Activated CD4-positive, alpha-beta T cell treated with anti-CD3 and anti-CD28 coated beads, Interleukin-2, amount 10 ng/mL, durations not matched to agents 7 days and 5 days (primary cell): ENCODE results near the gene CCDC15. TPM values are rescaled to one million over a fixed set of nuclear protein-coding genes. Genes with fewer than 3 reads are reported as not detected.

Experiments used
- CTCF ChIA-PET: fragments of 350-600 bp; sonication (Branson Sonifier 250); formaldehyde crosslinking; loops from one replicate; lab custom pipeline; 2021; ENCODE audit warnings: antibody characterized with exemption; lab: Charles Lee
- POLR2A ChIA-PET: fragments of 350-600 bp; sonication (Branson Sonifier 250); formaldehyde crosslinking; loops from one replicate; lab custom pipeline; 2021; ENCODE audit warnings: antibody characterized with exemption; lab: Charles Lee
- DNase-seq: peaks from one replicate; pipeline ENCODE4 v3.0.0-alpha.2; 2020
- H3K27ac Mint-ChIP-seq: one replicate; pipeline ENCODE4 v1.8.0; 2021; ENCODE audit warnings: mild to moderate bottlenecking, moderate library complexity, mixed read lengths
- H3K27me3 Mint-ChIP-seq: one replicate; pipeline ENCODE4 v1.8.0; 2021; ENCODE audit warnings: mixed read lengths
- H3K36me3 Mint-ChIP-seq: one replicate; pipeline ENCODE4 v1.8.0; 2021; ENCODE audit warnings: low read depth, mixed read lengths
- H3K4me1 Mint-ChIP-seq: one replicate; pipeline ENCODE4 v1.8.0; 2021; ENCODE audit warnings: mixed read lengths
- H3K4me3 Mint-ChIP-seq: one replicate; pipeline ENCODE4 v1.8.0; 2021; ENCODE audit warnings: mild to moderate bottlenecking, moderate library complexity, mixed read lengths
- H3K9me3 Mint-ChIP-seq: one replicate; pipeline ENCODE4 v1.8.0; 2021; ENCODE audit warnings: mixed read lengths
- total RNA-seq, 2 experiments: library from RNA; stranded (reverse); gene quantifications; one replicate each; pipeline ENCODE4 v1.2.3, GENCODE V29; 2021

CCDC15 gene
- total RNA-seq, 2 experiments from 2014 or later: 7.3 to 9.0 TPM

GRCh38 chr11:124928942-124929665 lies 24.9 kb upstream of the CCDC15 start:
- H3K27me3 Mint-ChIP-seq: no peaks in the 10 kb centered on the region
- POLR2A ChIA-PET: no interaction called here
- CTCF ChIA-PET: interaction anchor here (0.5 kb wide), 1 partner anchor 194 kb away, joined by 3 read pairs; no protein-coding TSS in a partner anchor

GRCh38 chr11:124930799-124931198 lies 23.2 kb upstream of the CCDC15 start:
- Mint-ChIP-seq H3K4me3 (peak overlapping the region; percentile 9), H3K9me3 (no peaks in the 10 kb centered on the region)
- POLR2A ChIA-PET: no interaction called here

More at GRCh38 chr11:124928942-124929665, 24.9 kb upstream of the CCDC15 start:
- Mint-ChIP-seq H3K36me3 (peaks cover 3% of the 10 kb centered on the region), H3K4me1 (peaks cover 13% of the 10 kb centered on the region), H3K27ac (no peak overlapping the region), H3K9me3 (no peaks in the 10 kb centered on the region), H3K4me3 (no peak overlapping the region)
- DNase-seq: no peak

DNA sequence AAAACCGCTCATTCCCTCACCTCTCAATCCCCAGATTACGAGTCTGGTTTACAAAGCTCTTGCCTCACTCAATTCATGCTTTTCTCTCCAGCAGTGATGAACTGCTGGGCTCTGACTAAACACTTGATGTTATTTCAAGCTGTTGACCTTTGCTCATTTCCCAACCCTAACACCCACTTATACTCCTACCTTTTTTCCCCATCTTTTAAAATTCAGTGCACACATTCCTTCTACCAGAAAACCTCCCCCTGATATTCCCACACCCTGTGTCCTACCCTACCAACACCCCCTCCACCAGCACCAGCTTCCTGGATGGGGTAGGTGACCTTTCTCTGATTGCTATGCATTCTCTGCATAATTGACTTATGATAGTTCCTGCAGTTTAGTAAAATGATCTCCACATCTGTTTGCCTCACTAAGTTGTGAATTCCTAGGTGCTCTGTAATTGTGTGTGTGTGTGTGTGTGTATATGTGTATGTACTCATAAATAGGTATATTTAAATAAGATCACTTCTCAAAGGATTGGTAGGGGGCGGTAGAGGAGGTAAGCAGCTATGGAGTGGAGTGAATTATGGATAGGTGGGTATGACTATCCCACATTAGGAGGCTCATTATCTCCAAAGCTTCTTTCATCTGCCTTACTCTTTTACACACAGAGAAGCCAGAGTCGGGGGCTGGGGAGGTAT lies 19.0 kb upstream of the CCDC15 start:
- DNase-seq: no peak
- H3K36me3 Mint-ChIP-seq: peaks cover 3% of the 10 kb centered on the region
- H3K4me3 Mint-ChIP-seq: no peak overlapping the region
- ChIA-PET POLR2A (no interaction called here), CTCF (interaction anchor here (1.2 to 2.4 kb wide), 3 partner anchors 9 to 59 kb away, joined by 3 to 6 read pairs (median 4); partner anchors contain the start of gene CCDC15)
- peaks cover 12% of the 10 kb centered on the region for H3K4me1 Mint-ChIP-seq
- no peak overlapping the region for H3K27ac Mint-ChIP-seq
- H3K27me3 Mint-ChIP-seq: peaks cover 12% of the 10 kb centered on the region
- H3K9me3 Mint-ChIP-seq: no peaks in the 10 kb centered on the region

More at GRCh38 chr11:124930799-124931198, 23.2 kb upstream of the CCDC15 start:
- DNase-seq: no peak
- CTCF ChIA-PET: no interaction called here
- no peaks in the 10 kb centered on the region for H3K27me3 Mint-ChIP-seq
- peaks cover 3% of the 10 kb centered on the region for H3K36me3 Mint-ChIP-seq
- peak overlapping the region; percentile 81 for H3K27ac Mint-ChIP-seq
- H3K4me1 Mint-ChIP-seq: peaks cover 12% of the 10 kb centered on the region

DNA sequence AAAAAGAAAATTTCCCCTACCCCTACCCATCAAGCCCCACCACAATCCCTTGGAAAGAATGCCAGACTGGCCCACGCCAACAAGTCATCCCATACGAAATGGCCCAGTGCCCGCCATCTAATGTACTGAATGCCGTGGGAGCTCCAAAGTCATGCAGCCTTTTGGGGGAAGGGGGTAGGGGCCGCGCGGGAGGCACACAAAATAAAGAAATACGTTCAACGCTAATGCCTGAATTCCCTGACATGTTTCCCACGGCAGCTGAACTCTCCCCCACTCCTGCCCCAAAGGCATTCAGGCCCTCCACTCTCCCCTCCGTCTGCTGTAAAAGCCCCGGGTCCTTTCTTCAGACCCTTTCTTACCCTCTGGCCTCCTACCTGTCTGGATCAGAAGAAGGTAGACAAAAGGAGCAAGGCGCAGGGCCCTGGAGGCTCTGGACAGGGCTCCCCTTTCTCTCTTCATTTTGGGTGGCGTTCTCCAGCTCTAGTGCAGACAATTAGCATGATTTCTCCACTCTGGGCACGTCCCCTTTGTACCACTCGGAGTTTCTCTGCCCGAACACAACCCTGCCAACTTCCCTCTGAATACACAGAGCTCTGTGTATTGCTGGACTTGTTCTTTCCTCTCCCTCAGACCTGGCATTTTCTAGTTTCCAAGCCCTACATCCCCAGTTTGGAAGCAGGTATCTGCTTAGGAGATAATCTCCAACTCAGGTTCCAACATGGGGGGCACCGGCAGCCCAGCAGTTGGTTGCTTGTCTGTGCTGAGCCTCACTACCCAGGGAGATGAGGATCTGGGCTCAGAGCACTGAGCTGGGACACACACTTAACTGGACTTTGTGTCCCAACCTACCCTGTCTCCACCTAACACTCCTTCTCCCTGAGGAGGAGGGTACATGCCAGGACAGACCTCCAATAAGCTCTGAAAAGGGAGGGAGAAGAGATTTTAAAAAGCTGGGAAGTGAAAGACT lies 18.2 kb upstream of the CCDC15 start, which contains the start of gene HEPACAM:
Gene HEPACAM (minus strand): TSS at position 500 of the 967 bp plus-strand sequence. CDS start 41 bp downstream, at position 459.
- no peak for DNase-seq
- peaks cover 12% of the 10 kb centered on the region for H3K27me3 Mint-ChIP-seq
- no peaks in the 10 kb centered on the region for H3K9me3 Mint-ChIP-seq
- CTCF ChIA-PET: interaction anchor here (1.8 to 2.4 kb wide), 2 partner anchors 8 to 18 kb away, joined by 4 to 6 read pairs; partner anchors contain the start of gene CCDC15
- H3K36me3 Mint-ChIP-seq: no peaks in the 10 kb centered on the region
- no peak within 1 kb of the TSS for H3K27ac Mint-ChIP-seq
- POLR2A ChIA-PET: interaction anchor here (0.6 kb wide), 1 partner anchor 858 kb away, joined by 6 read pairs; no protein-coding TSS in a partner anchor
- H3K4me3 Mint-ChIP-seq: no peak within 1 kb of the TSS
- peaks cover 5% of the 10 kb centered on the region for H3K4me1 Mint-ChIP-seq

DNA sequence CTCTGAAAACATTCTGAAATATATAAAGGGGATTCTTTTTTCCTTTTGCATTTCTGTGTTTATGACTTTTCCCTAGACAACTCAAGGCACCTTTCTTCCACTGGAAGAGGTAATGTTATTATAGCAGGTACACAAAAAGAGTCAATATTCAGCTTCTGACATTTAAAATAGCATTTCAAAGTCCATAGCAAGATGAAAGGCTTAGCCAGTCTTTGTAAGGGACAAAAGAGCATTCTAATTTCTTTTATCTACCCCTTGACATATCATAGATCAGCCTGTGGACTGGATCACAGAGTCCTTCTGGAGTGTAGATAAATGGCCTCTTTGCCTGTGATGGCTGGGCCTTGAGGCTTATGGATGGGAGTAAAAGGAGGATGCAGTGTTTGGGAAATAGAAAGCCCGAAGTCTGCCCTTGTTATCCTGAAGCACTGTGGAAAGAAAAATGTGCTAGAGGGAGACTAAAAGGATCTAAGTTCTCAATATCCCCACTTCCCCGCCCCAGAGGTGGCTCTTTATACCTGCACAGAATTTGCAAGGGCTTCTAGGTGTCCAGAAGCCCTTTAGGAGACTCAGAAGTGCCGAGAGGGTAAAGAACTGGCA lies 16.6 kb upstream of the CCDC15 start:
- no peaks in the 10 kb centered on the region for H3K9me3 Mint-ChIP-seq
- no peaks in the 10 kb centered on the region for H3K4me1 Mint-ChIP-seq
- H3K27me3 Mint-ChIP-seq: peaks cover 12% of the 10 kb centered on the region
- no peak overlapping the region for H3K4me3 Mint-ChIP-seq
- no peak overlapping the region for H3K27ac Mint-ChIP-seq
- ChIA-PET CTCF (interaction anchor here (1.0 kb wide), 1 partner anchor 83 kb away, joined by 3 read pairs; no protein-coding TSS in a partner anchor), POLR2A (no interaction called here)
- H3K36me3 Mint-ChIP-seq: no peaks in the 10 kb centered on the region
- DNase-seq: no peak

DNA sequence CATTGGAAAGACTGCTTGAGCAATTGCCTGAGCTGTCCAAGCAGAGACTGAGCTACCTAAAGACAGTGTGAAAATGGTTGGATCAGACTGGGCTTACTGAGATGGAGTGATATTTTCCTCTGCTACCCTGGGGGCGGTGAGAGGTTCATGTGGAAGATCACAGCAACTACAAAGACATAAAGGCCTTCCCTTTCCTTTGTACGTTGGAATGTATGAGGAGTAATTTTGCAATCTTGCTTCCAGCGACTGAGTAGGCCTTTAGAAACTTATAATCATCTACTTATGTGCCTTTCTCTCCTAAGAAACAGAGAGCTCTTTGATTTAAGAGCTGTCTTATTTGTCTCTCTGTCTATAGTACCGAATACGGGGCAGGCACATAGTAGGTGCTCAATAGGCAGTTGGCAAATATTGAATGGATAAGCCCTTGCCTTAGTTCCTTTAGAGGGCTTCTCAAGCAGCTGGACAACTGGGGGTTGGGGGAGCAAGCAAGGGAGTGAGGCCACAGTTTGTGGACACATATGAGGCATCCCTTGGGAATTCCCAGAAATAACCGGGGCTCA lies 15.7 kb upstream of the CCDC15 start:
- no peak for DNase-seq
- no peak overlapping the region for H3K27ac Mint-ChIP-seq
- no peaks in the 10 kb centered on the region for H3K9me3 Mint-ChIP-seq
- ChIA-PET CTCF (interaction anchor here (1.0 to 1.5 kb wide), 2 partner anchors 15 to 84 kb away, joined by 3 read pairs; partner anchors contain the start of gene CCDC15), POLR2A (interaction anchor here (0.7 kb wide), 1 partner anchor 10 kb away, joined by 3 read pairs; no protein-coding TSS in a partner anchor)
- no peaks in the 10 kb centered on the region for H3K36me3 Mint-ChIP-seq
- H3K4me1 Mint-ChIP-seq: peaks cover 5% of the 10 kb centered on the region
- H3K4me3 Mint-ChIP-seq: no peak overlapping the region
- peaks cover 13% of the 10 kb centered on the region for H3K27me3 Mint-ChIP-seq

GRCh38 chr11:124938970-124939369 lies 15.0 kb upstream of the CCDC15 start:
- DNase-seq: no peak
- no peak overlapping the region for H3K27ac Mint-ChIP-seq
- no peaks in the 10 kb centered on the region for H3K9me3 Mint-ChIP-seq
- ChIA-PET POLR2A (no interaction called here), CTCF (interaction anchor here (1.5 kb wide), 1 partner anchor 15 kb away, joined by 3 read pairs; the partner anchor contains the start of gene CCDC15)
- peaks cover 13% of the 10 kb centered on the region for H3K27me3 Mint-ChIP-seq
- no peak overlapping the region for H3K4me3 Mint-ChIP-seq
- H3K4me1 Mint-ChIP-seq: peaks cover 11% of the 10 kb centered on the region
- H3K36me3 Mint-ChIP-seq: no peaks in the 10 kb centered on the region

DNA sequence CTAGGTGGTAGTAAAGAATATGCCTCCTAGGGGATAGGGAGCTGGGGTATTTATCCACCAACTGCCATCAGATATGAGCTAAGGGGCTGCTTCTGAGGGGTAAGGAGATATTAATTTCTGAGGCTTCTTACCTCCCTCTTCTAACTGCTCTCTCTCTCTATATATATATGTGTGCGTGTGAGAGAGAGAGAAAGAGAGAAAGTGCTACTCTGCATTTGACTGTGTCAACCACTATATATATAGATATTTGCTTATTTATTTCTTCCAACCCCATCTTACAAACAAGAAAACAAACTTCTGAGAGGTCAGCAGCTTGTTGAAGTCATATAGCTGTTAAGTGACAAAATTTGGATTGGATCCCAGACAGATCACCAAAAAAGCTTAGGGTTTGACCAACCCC lies 12.3 kb upstream of the CCDC15 start:
- CTCF ChIA-PET: interaction anchor here (0.5 to 1.7 kb wide), 4 partner anchors 8 to 99 kb away, joined by 3 to 5 read pairs (median 4); partner anchors contain the start of gene CCDC15

DNA sequence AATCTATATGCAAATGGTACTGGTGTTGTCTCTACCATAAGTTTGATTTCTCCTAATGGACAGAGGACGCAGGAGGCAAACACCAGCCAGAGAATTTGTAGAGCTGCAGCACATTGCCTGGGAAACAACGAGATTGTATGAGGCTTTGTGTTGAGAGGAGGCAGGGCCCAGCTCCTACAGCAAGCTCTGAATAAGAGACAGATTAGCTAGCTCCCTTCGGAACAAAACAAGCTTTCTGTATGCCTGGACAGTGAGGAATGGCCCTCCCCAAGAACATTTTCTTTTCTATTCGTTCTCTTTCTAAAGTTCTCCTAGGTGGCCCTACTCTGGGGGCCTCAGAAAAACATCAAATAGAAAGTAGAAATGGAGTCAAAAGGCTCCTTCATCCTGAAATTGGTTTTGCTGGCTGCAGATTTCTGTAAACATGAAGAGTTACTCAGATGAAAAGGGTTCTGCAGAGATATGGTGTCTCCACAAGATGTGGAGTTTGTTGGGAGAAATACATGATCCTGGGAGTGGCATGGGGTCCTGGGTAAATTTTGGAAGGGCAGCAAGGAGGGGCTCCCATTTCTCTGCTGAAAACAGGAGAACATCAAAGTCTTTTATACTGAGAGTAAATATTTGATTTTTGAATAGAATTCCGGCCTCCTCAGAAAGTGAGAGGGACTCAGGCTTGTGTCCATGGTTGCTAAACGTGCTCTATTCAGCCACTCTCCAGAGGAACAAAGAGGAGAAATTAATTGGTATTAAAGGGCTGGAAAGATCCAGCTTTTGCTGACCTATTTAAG lies 11.3 kb upstream of the CCDC15 start:
- Mint-ChIP-seq H3K4me1 (peaks cover 12% of the 10 kb centered on the region), H3K9me3 (peaks cover under 1% of the 10 kb centered on the region), H3K36me3 (peaks cover 4% of the 10 kb centered on the region), H3K27ac (peak overlapping the region; percentile 19), H3K27me3 (peaks cover 1% of the 10 kb centered on the region), H3K4me3 (no peak overlapping the region)
- ChIA-PET POLR2A (interaction anchor here (0.7 kb wide), 1 partner anchor 814 kb away, joined by 3 read pairs; no protein-coding TSS in a partner anchor), CTCF (interaction anchor here (0.9 kb wide), 1 partner anchor 11 kb away, joined by 5 read pairs; the partner anchor contains the start of gene CCDC15)
- no peak for DNase-seq

More for the DNA sequence above, 12.3 kb upstream of the CCDC15 start:
- no peaks in the 10 kb centered on the region for H3K9me3 Mint-ChIP-seq
- peaks cover 12% of the 10 kb centered on the region for H3K4me1 Mint-ChIP-seq
- peaks cover 3% of the 10 kb centered on the region for H3K36me3 Mint-ChIP-seq
- H3K27me3 Mint-ChIP-seq: peaks cover 7% of the 10 kb centered on the region
- no peak overlapping the region for H3K4me3 Mint-ChIP-seq
- DNase-seq: no peak
- no peak overlapping the region for H3K27ac Mint-ChIP-seq
- POLR2A ChIA-PET: no interaction called here

- Mint-ChIP-seq H3K27me3 (peaks cover 1% of the 10 kb centered on the region), H3K9me3 (peaks cover 5% of the 10 kb centered on the region), H3K4me3 (no peak overlapping the region), H3K36me3 (peaks cover 10% of the 10 kb centered on the region), H3K4me1 (peaks cover 12% of the 10 kb centered on the region), H3K27ac (no peak overlapping the region)
- ChIA-PET POLR2A (interaction anchor here (0.7 kb wide), 1 partner anchor 815 kb away, joined by 3 read pairs; no protein-coding TSS in a partner anchor), CTCF (interaction anchor here (1.2 kb wide), 1 partner anchor 9 kb away, joined by 4 read pairs; no protein-coding TSS in a partner anchor)
- DNase-seq: no peak
Measured at GRCh38 chr11:124943254-124943616, 10.8 kb upstream of the CCDC15 start.
